H9 (cell line): ENCODE results near the gene TENM4. TPM values are rescaled to one million over a fixed set of nuclear protein-coding genes. Genes with fewer than 3 reads are reported as not detected.

Experiments
- DNase-seq: peaks from one replicate; pipeline ENCODE4 v3.0.0-alpha.2; 2017
- H2AFZ ChIP-seq: one replicate; pipeline ENCODE4 v1.6.1; 2013; ENCODE audit warnings: mild to moderate bottlenecking, low read length, control low read depth, moderate library complexity
- H2AK5ac ChIP-seq: 2 replicates; pipeline ENCODE4 v1.6.1; 2013; ENCODE audit warnings: low read length, control low read depth, mixed read lengths; ENCODE audit not compliant: insufficient read length
- H2BK120ac ChIP-seq: one replicate; pipeline ENCODE4 v1.6.1; 2013; ENCODE audit warnings: low read depth, mild to moderate bottlenecking, low read length, control low read depth, inconsistent platforms; ENCODE audit not compliant: poor library complexity, severe bottlenecking
- H2BK12ac ChIP-seq: 2 replicates; pipeline ENCODE4 v1.6.1; 2013; ENCODE audit warnings: low read length, control low read depth, mixed read lengths, low read depth; ENCODE audit not compliant: insufficient read length
- H2BK15ac ChIP-seq: 2 replicates; pipeline ENCODE4 v1.6.1; 2013; ENCODE audit warnings: low read depth, low read length, control low read depth
- H2BK20ac ChIP-seq: one replicate; pipeline ENCODE4 v1.6.1; 2013; ENCODE audit warnings: low read depth, mild to moderate bottlenecking, low read length, control low read depth, inconsistent platforms; ENCODE audit not compliant: poor library complexity, severe bottlenecking
- H2BK5ac ChIP-seq: 2 replicates; pipeline ENCODE4 v1.6.1; 2013; ENCODE audit warnings: low read length, control low read depth, mixed read lengths; ENCODE audit not compliant: insufficient read length
- H3K14ac ChIP-seq: 2 replicates; pipeline ENCODE4 v1.6.1; 2013; ENCODE audit warnings: low read length, control low read depth; ENCODE audit not compliant: insufficient read depth
- H3K18ac ChIP-seq: 2 replicates; pipeline ENCODE4 v1.6.1; 2013; ENCODE audit warnings: low read depth, mild to moderate bottlenecking, mixed read lengths, low read length, control low read depth; ENCODE audit not compliant: insufficient read length
- H3K23ac ChIP-seq: 2 replicates; pipeline ENCODE4 v1.6.1; 2013; ENCODE audit warnings: low read length, control low read depth, mixed read lengths, low read depth; ENCODE audit not compliant: insufficient read length
- H3K23me2 ChIP-seq: 2 replicates; pipeline ENCODE4 v1.6.1; 2013; ENCODE audit warnings: low read depth, mild to moderate bottlenecking, mixed read lengths, low read length, control low read depth; ENCODE audit not compliant: insufficient read length, poor library complexity, severe bottlenecking
- H3K27ac ChIP-seq: 2 replicates; pipeline ENCODE4 v1.5.1; 2013; ENCODE audit warnings: low read length, control low read depth, mixed read lengths, low read depth; ENCODE audit not compliant: insufficient read length
- H3K27me3 ChIP-seq: 2 replicates; pipeline ENCODE4 v1.6.1; 2013; ENCODE audit warnings: low read length, control low read depth, inconsistent platforms; ENCODE audit not compliant: insufficient read depth
- H3K4ac ChIP-seq: 2 replicates; pipeline ENCODE4 v1.6.1; 2013; ENCODE audit warnings: low read depth, mild to moderate bottlenecking, control low read depth, inconsistent platforms, low read length, moderate library complexity
- H3K4me1 ChIP-seq: 2 replicates; pipeline ENCODE4 v1.6.1; 2013; ENCODE audit warnings: low read length, control low read depth, inconsistent platforms; ENCODE audit not compliant: insufficient read depth
- H3K4me2 ChIP-seq: 2 replicates; pipeline ENCODE4 v1.6.1; 2013; ENCODE audit warnings: low read length, control low read depth, mixed read lengths; ENCODE audit not compliant: insufficient read length, insufficient read depth
- H3K56ac ChIP-seq: 2 replicates; pipeline ENCODE4 v1.6.1; 2013; ENCODE audit warnings: low read depth, mild to moderate bottlenecking, mixed read lengths, low read length, control low read depth; ENCODE audit not compliant: insufficient read length
- H3K79me1 ChIP-seq: 2 replicates; pipeline ENCODE4 v1.6.1; 2013; ENCODE audit warnings: low read depth, mild to moderate bottlenecking, moderate library complexity, low read length, control low read depth, inconsistent platforms; ENCODE audit not compliant: insufficient read depth, poor library complexity, severe bottlenecking
- H3K79me2 ChIP-seq: 2 replicates; pipeline ENCODE4 v1.6.1; 2013; ENCODE audit warnings: low read length, control low read depth, inconsistent platforms; ENCODE audit not compliant: insufficient read depth
- H3K9ac ChIP-seq: 2 replicates; pipeline ENCODE4 v1.6.1; 2013; ENCODE audit warnings: low read length, control low read depth, mixed read lengths; ENCODE audit not compliant: insufficient read length; ENCODE audit errors: extremely low read depth
- H3K9me3 ChIP-seq: one replicate; pipeline ENCODE4 v1.6.1; 2013; ENCODE audit warnings: low read depth, low read length, inconsistent platforms; ENCODE audit not compliant: control insufficient read depth
- H3T11ph ChIP-seq: one replicate; pipeline ENCODE4 v1.6.1; 2013; ENCODE audit warnings: mild to moderate bottlenecking, low read length, control low read depth, inconsistent platforms
- H4K20me1 ChIP-seq: one replicate; pipeline ENCODE4 v1.6.1; 2013; ENCODE audit not compliant: control insufficient read depth, insufficient read length, insufficient read depth
- H4K5ac ChIP-seq: 2 replicates; pipeline ENCODE4 v1.6.1; 2013; ENCODE audit warnings: low read depth, mild to moderate bottlenecking, mixed read lengths, low read length, control low read depth; ENCODE audit not compliant: insufficient read length
- H4K8ac ChIP-seq: replicated peaks from 2 replicates; pipeline ENCODE4 v1.6.1; 2013; ENCODE audit warnings: low read length, control low read depth, mixed read lengths, low read depth; ENCODE audit not compliant: insufficient read length
- H4K91ac ChIP-seq: 2 replicates; pipeline ENCODE4 v1.6.1; 2013; ENCODE audit warnings: low read depth, mild to moderate bottlenecking, moderate library complexity, mixed read lengths, low read length, control low read depth; ENCODE audit not compliant: insufficient read length
- H3K27ac Mint-ChIP-seq, 3 experiments: 2 replicates in 2 of 3; 3 replicates in 1 of 3; pipeline ENCODE4 v1.8.0; 2020 to 2021; ENCODE audit warnings: mixed read lengths in 3 of 3, mild to moderate bottlenecking in 1 of 3, moderate library complexity in 1 of 3
- H3K27me3 Mint-ChIP-seq: 2 replicates; pipeline ENCODE4 v1.8.0; 2021; ENCODE audit warnings: low read depth, mild to moderate bottlenecking, moderate library complexity, mixed read lengths
- H3K36me3 Mint-ChIP-seq, 3 experiments: 2 replicates in 2 of 3; 3 replicates in 1 of 3; pipeline ENCODE4 v1.8.0; 2020 to 2021; ENCODE audit warnings: low read depth in 3 of 3, mixed read lengths in 3 of 3; ENCODE audit not compliant: insufficient read depth in 1 of 3
- H3K4me1 Mint-ChIP-seq, 2 experiments: 2 replicates each; pipeline ENCODE4 v1.8.0; 2020; ENCODE audit warnings: mixed read lengths in 2 of 2
- H3K4me3 Mint-ChIP-seq, 2 experiments: 2 replicates in 1 of 2; 3 replicates in 1 of 2; pipeline ENCODE4 v1.8.0; 2020 to 2021; ENCODE audit warnings: mild to moderate bottlenecking in 2 of 2, mixed read lengths in 2 of 2, moderate library complexity in 1 of 2
- H3K9me3 Mint-ChIP-seq, 2 experiments: 2 replicates in 1 of 2; 3 replicates in 1 of 2; pipeline ENCODE4 v1.8.0; 2020; ENCODE audit warnings: mild to moderate bottlenecking in 2 of 2, mixed read lengths in 2 of 2, moderate library complexity in 1 of 2
- WGBS: extraction: QIAGEN DNeasy Blood & Tissue Kit; methylation state at CpG from one replicate; pipeline ENCODE4 v1.1.7; 2013; ENCODE audit warnings: missing lambda C conversion rate, low lambda C conversion rate, mixed read lengths; ENCODE audit not compliant: insufficient read length; ENCODE audit errors: extremely low coverage; 5-methylcytosine and 5-hydroxymethylcytosine counted together
- total RNA-seq: library from RNA; stranded (reverse); gene quantifications from 2 replicates; pipeline ENCODE4 v1.2.1, GENCODE V29; 2021
- TF ChIP-seq, protein P1 (sequence below): fragments of 200-600 bp; sonication (generic); conservative IDR thresholded peaks from 3 replicates; pipeline ENCODE4 v1.8.0; 2021; ENCODE audit warnings: antibody characterized with exemption, mild to moderate bottlenecking

TENM4 gene
- total RNA-seq, 1 experiment from 2014 or later: 4.6 TPM

GRCh38 chr11:78909386-78909785 is 531.4 kb downstream of the TENM4 start:
- no CpG with 5 or more reads among the region's 4 CpGs for WGBS
- Mint-ChIP-seq H3K9me3 (no peaks in the 10 kb centered on the region), H3K27ac (no peak overlapping the region), H3K4me1 (peaks cover 4 to 12% of the 10 kb centered on the region in 2 experiments), H3K27me3 (peaks cover 10% of the 10 kb centered on the region; the same call in 1 of the 2 replicates), H3K4me3 (no peak overlapping the region), H3K36me3 (no peaks in the 10 kb centered on the region)
- Histone ChIP-seq H3K27ac (no peak overlapping the region), H3K4me1 (no peaks in the 10 kb centered on the region), H3K9ac (no peak overlapping the region), H3K79me1 (no peaks in the 10 kb centered on the region), H2AFZ (no peak overlapping the region), H4K5ac (no peak overlapping the region), H3K79me2 (no peaks in the 10 kb centered on the region), H3K27me3 (no peaks in the 10 kb centered on the region), H3K23me2 (no peaks in the 10 kb centered on the region), H3K9me3 (no peaks in the 10 kb centered on the region), H2BK5ac (no peak overlapping the region), H3K23ac (no peak overlapping the region), H2BK20ac (no peak overlapping the region), H4K91ac (no peak overlapping the region), H2BK12ac (no peak overlapping the region), H2BK15ac (no peak overlapping the region), H3K18ac (no peak overlapping the region), H3K14ac (no peak overlapping the region), H3K56ac (no peak overlapping the region), H3T11ph (no peak overlapping the region), H4K8ac (no peak overlapping the region), H2AK5ac (no peak overlapping the region), H3K4me2 (no peak overlapping the region), H4K20me1 (no peaks in the 10 kb centered on the region), H2BK120ac (no peak overlapping the region), H3K4ac (no peak overlapping the region)
- TF ChIP-seq, protein P1, sequence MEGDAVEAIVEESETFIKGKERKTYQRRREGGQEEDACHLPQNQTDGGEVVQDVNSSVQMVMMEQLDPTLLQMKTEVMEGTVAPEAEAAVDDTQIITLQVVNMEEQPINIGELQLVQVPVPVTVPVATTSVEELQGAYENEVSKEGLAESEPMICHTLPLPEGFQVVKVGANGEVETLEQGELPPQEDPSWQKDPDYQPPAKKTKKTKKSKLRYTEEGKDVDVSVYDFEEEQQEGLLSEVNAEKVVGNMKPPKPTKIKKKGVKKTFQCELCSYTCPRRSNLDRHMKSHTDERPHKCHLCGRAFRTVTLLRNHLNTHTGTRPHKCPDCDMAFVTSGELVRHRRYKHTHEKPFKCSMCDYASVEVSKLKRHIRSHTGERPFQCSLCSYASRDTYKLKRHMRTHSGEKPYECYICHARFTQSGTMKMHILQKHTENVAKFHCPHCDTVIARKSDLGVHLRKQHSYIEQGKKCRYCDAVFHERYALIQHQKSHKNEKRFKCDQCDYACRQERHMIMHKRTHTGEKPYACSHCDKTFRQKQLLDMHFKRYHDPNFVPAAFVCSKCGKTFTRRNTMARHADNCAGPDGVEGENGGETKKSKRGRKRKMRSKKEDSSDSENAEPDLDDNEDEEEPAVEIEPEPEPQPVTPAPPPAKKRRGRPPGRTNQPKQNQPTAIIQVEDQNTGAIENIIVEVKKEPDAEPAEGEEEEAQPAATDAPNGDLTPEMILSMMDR: no peak
- no peak for DNase-seq
